Bronchial epithelial cell (primary cell): Measurements from ENCODE around the gene RMDN2. TPM values are rescaled to one million over a fixed set of nuclear protein-coding genes. Genes with fewer than 3 reads are reported as not detected.

Source experiments
- DNase-seq: peaks from one replicate; pipeline ENCODE4 v3.0.0-alpha.2; 2010; ENCODE audit warnings: low read depth
- FAIRE-seq: peaks from 2 replicates; lab custom pipeline; 2011; peaks lifted over from hg19 to GRCh38; lab: Jason Lieb, UNC
- H3K27me3 ChIP-seq: 2 replicates; pipeline ENCODE4 v1.5.1; 2011; ENCODE audit warnings: low read length; ENCODE audit not compliant: control insufficient read depth, insufficient read depth
- H3K36me3 ChIP-seq: 2 replicates; pipeline ENCODE4 v1.5.1; 2011; ENCODE audit warnings: low read length; ENCODE audit not compliant: control insufficient read depth, insufficient read depth
- H3K4me3 ChIP-seq: 2 replicates; pipeline ENCODE4 v1.5.1; 2011; ENCODE audit warnings: mild to moderate bottlenecking, low read depth, low read length, control low read depth
- total RNA-seq: library from RNA; depleted of rRNA; stranded (reverse); fragments of >200 nt; gene quantifications from 2 replicates; pipeline ENCODE4 v1.2.1, GENCODE V29; 2014
- TF ChIP-seq, protein P1 (sequence below): IDR thresholded peaks from 2 replicates; pipeline ENCODE4 v1.5.1; 2011; ENCODE audit warnings: mild to moderate bottlenecking, moderate library complexity, low read length, control low read depth, inconsistent platforms; ENCODE audit not compliant: insufficient read depth, severe bottlenecking

The RMDN2 gene
- total RNA-seq, 1 donor from 2014 or later, result 1.3 TPM

DNA sequence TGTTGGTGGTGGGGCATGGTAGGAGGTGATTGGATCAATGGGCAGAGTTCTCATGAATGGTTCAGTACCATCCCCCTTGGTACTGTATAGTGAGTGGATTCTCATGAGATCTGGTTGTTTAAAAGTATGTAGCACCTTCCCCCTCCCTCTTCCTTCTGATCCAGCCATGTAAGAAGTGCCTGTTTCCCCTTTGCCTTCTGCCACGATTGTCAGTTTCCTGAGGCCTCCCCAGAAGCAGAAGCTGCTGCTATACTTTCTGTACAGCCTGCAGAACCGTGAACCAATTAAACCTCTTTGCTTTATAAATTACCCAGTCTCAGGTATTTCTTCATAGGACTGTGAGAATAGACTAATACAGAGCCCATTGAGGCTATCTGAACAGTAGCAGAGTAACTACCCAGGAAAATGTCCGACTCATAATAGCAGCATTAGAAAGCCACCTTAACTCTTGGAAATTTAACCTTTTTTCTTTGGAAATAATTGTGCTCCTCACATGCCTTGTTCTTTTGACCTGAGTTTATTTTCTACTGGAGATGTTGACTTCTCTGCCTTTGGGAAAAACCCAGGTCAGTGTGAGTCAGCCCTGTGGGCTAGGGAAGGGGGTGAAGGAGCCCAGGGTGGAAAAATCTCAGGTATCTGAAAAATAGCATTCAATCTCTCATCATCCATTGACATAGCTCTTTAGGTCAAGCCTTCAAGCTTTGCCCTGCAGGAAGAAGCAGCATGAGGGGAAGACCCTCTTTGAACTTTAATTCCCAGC, 132.7 kb downstream of the RMDN2 start:
- TF ChIP-seq, protein P1, sequence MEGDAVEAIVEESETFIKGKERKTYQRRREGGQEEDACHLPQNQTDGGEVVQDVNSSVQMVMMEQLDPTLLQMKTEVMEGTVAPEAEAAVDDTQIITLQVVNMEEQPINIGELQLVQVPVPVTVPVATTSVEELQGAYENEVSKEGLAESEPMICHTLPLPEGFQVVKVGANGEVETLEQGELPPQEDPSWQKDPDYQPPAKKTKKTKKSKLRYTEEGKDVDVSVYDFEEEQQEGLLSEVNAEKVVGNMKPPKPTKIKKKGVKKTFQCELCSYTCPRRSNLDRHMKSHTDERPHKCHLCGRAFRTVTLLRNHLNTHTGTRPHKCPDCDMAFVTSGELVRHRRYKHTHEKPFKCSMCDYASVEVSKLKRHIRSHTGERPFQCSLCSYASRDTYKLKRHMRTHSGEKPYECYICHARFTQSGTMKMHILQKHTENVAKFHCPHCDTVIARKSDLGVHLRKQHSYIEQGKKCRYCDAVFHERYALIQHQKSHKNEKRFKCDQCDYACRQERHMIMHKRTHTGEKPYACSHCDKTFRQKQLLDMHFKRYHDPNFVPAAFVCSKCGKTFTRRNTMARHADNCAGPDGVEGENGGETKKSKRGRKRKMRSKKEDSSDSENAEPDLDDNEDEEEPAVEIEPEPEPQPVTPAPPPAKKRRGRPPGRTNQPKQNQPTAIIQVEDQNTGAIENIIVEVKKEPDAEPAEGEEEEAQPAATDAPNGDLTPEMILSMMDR, result no peak
- no peaks in the 10 kb centered on the region for H3K27me3 ChIP-seq
- FAIRE-seq (no peak), DNase-seq (peak; percentile 63)
- no peak overlapping the region for H3K4me3 ChIP-seq
- no peaks in the 10 kb centered on the region for H3K36me3 ChIP-seq

- FAIRE-seq, result no peak
- DNase-seq, result no peak
- Histone ChIP-seq H3K36me3 (no peaks in the 10 kb centered on the region), H3K27me3 (no peaks in the 10 kb centered on the region), H3K4me3 (no peak overlapping the region)
- TF ChIP-seq, protein P1, result no peak
These were observed 135.3 kb downstream of the RMDN2 start for GRCh38 chr2:38060236-38061018.

GRCh38 chr2:38064801-38065501, 139.9 kb downstream of the RMDN2 start:
- Histone ChIP-seq H3K4me3 (no peak overlapping the region), H3K36me3 (no peaks in the 10 kb centered on the region), H3K27me3 (no peaks in the 10 kb centered on the region)
- FAIRE-seq (no peak), DNase-seq (peak; percentile 81)
- TF ChIP-seq, protein P1, result no peak

- TF ChIP-seq, protein P1, result no peak
- DNase-seq, result no peak
- Histone ChIP-seq H3K27me3 (no peaks in the 10 kb centered on the region), H3K36me3 (peaks cover under 1% of the 10 kb centered on the region), H3K4me3 (no peak overlapping the region)
- FAIRE-seq, result peak; percentile 52
These were observed 140.5 kb downstream of the RMDN2 start for GRCh38 chr2:38065502-38066135.

- DNase-seq (no peak), FAIRE-seq (no peak)
- no peak overlapping the region for H3K4me3 ChIP-seq
- H3K27me3 ChIP-seq, result no peaks in the 10 kb centered on the region
- TF ChIP-seq, protein P1, result no peak
- peaks cover 2% of the 10 kb centered on the region for H3K36me3 ChIP-seq
These were observed 141.5 kb downstream of the RMDN2 start for GRCh38 chr2:38066421-38067115.
